GM12874 (cell line): ENCODE measurements around the gene CDC73.

ENCODE experiments used
- CTCF ChIP-seq: IDR thresholded peaks from 2 replicates; pipeline ENCODE4 v1.5.1; 2011; ENCODE audit warnings: low read depth, mild to moderate bottlenecking, control low read depth, low read length, moderate library complexity; ENCODE audit not compliant: insufficient read depth

CDC73 gene

DNA sequence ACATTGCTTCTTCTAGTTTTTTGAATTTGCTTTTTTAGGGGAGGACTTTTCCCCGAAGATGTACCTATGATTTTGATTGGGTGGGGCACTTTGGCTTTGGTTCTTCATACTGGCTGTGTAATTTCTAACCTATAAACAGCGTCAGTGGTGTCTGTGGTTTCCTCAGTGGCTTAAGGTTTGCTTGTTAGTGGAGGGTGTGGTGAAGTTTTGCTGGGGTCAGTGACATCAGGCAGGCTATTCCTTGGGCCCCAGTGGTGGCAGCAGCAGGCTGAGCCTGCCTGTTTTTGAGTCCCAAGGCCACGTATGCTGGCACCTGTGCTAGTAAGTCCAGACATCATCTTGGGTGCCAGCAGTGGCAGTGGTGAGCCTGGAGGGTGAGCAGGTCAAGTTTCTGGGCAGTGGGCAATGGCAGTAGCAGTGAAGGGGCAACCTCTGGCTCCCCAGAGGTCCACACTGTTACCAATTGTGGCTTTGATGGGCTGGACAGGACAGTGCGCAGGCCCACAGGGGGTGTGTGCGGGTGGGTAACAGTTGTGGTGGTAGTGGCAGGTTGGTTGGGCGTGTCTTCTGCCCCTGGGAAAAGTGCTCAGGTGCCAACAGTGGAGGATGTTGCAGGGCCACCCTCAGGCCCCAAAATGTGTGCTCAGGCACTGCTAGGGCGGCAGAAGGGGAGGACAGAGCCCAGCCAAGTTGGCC lies 119.4 kb downstream of the CDC73 start:
- no peak for TF ChIP-seq CTCF

DNA sequence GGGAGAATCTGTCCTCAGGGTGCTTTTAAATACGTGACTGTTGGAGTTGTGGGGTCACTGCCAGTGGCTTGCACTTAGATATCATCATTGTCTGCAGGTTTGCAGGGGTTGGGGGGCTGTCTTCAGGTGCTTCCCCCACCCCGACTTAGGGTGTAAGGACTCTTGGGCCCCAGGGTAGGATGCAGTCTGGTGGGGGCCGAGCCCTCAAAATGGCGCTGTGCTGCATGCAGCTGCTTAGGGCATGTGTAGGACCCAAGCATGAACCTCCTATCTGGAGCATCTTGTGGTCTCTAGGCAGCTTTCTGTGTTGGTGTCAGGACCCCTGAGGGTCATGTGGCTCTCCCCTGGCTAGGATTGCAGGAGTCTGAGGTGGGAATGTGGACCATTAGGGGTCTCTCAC lies 120.2 kb downstream of the CDC73 start:
- no peak for TF ChIP-seq CTCF

GRCh38 chr1:193249187-193249586 lies 127.4 kb downstream of the CDC73 start:
- no peak for TF ChIP-seq CTCF

GRCh38 chr1:193251950-193252349 lies 130.1 kb downstream of the CDC73 start:
- no peak for TF ChIP-seq CTCF

GRCh38 chr1:193256019-193256418 lies 134.2 kb downstream of the CDC73 start:
- no peak for TF ChIP-seq CTCF

DNA sequence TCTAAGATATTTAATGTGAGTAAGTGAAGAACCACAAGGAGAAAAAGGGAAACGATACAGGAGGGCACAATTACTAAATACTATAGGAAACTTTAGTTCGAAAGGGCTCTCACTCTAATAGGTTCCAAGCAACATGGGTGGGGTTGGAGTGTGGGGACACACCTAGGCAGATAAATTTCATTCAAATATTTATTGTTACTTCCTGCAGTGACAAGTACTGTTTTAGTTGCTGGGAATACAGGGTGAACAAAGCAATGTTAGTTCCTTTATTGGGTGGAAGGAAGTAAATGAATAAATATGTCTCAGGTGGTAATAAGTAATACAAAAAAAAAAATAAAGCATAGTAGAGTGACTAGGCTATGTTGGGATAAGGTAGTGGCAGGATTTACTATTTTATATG lies 137.8 kb downstream of the CDC73 start:
- TF ChIP-seq CTCF: no peak

DNA sequence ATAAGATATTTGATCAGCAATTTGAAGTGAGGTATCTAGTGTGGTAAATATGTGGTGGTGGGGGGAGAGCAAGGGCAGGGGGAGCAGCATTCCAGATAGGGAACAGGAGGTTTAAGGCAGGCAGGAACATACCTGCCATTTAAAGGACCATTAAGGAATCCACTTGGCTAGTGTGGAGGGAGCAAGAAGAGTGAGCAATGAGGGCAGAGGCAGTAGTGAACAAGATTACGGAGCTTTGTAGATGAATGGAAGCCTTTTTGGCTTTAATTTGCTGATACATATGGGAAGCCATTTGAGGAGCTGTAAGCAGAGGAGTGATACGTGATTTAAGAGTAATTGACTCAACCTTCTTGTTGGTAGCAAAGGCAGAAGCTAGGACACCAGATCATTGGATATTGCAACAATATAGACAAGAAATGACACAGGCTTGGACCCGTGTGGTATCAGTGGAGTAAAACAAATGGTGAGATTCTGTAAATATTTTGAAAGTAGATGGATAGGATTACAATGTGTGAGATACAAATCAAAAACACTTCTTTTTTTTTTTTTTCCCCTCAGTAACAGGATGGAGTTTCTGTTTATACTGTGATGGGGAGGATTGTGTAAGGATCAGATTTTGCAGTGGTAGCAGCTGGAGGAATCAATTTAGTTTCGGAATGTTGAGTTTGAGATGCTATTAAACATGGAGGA lies 138.4 kb downstream of the CDC73 start:
- TF ChIP-seq CTCF: no peak
